GM12878 (cell line): ENCODE data around the gene LMBRD1. TPM values are rescaled to one million over a fixed set of nuclear protein-coding genes. Genes with fewer than 3 reads are reported as not detected.

Experiments
- ATAC-seq: fragments of 200-7000 bp; cut with Tn5 transposase; 3 replicates; pipeline ENCODE4 v1.9.1; 2020; ENCODE audit warnings: mild to moderate bottlenecking, moderate library complexity
- BruUV-seq: library from RNA; stranded (reverse); fragments of 400-500 nt; replicated peaks from 2 replicates; lab custom pipeline; 2021; lab: Mats Ljungman, UMichigan
- CTCF ChIA-PET: fragments of 300-600 bp; sonication (Branson Sonifier 250); formaldehyde crosslinking; extraction: SDS; loops from one replicate; lab custom pipeline; 2021; ENCODE audit warnings: inconsistent platforms; lab: Yijun Ruan, JAX
- POLR2A ChIA-PET: fragments of 350-600 bp; formaldehyde crosslinking; extraction: SDS; loops from one replicate; lab custom pipeline; 2021; ENCODE audit warnings: inconsistent platforms; lab: Charles Lee
- RAD21 ChIA-PET: fragments of 300-600 bp; sonication (Branson Sonifier 250); formaldehyde crosslinking; loops from one replicate; lab custom pipeline; 2023; ENCODE audit warnings: antibody characterized with exemption; ENCODE audit not compliant: unreplicated experiment; lab: Charles Lee
- SMC1A ChIA-PET: fragments of 300-600 bp; sonication (Branson Sonifier 250); formaldehyde crosslinking; loops from one replicate; lab custom pipeline; 2023; ENCODE audit not compliant: unreplicated experiment, uncharacterized antibody; lab: Charles Lee
- DNase-seq: peaks from one replicate; pipeline ENCODE4 v3.0.0-alpha.2; 2011; ENCODE audit warnings: low read depth, low spot score
- FAIRE-seq: peaks from 3 replicates; lab custom pipeline; 2011; peaks lifted over from hg19 to GRCh38; lab: Jason Lieb, UNC
- H2AFZ ChIP-seq: 2 replicates; pipeline ENCODE4 v1.6.0; 2011; ENCODE audit warnings: low read depth, low read length, control low read depth; ENCODE audit not compliant: control insufficient read depth
- H3K27ac ChIP-seq: 2 replicates; pipeline ENCODE4 v1.5.1; 2011; ENCODE audit warnings: control low read depth; ENCODE audit not compliant: control insufficient read depth, insufficient read depth
- H3K27me3 ChIP-seq, 2 experiments: replicated peaks in 1 of 2; 2 replicates each; pipeline versions ENCODE4 v1.6.0 to v1.6.1; 2011; ENCODE audit warnings: low read length in 1 of 2; ENCODE audit not compliant: control insufficient read depth in 2 of 2, insufficient read depth in 2 of 2
- H3K36me3 ChIP-seq, 2 experiments: 2 replicates each; pipeline ENCODE4 v1.5.1; 2011; ENCODE audit warnings: low read length in 1 of 2; ENCODE audit not compliant: control insufficient read depth in 2 of 2, insufficient read depth in 2 of 2
- H3K4me1 ChIP-seq: 2 replicates; pipeline ENCODE4 v1.6.1; 2011; ENCODE audit warnings: mild to moderate bottlenecking, low read length, moderate library complexity, mixed read lengths; ENCODE audit not compliant: control insufficient read depth, insufficient read depth
- H3K4me2 ChIP-seq: 2 replicates; pipeline ENCODE4 v1.6.0; 2011; ENCODE audit warnings: control low read depth; ENCODE audit not compliant: control insufficient read depth, insufficient read depth
- H3K4me3 ChIP-seq: fragments of 200-600 bp; sonication (generic); 2 replicates; pipeline ENCODE4 v1.5.1; 2016
- H3K79me2 ChIP-seq: 2 replicates; pipeline ENCODE4 v1.6.0; 2011; ENCODE audit warnings: low read length; ENCODE audit not compliant: control insufficient read depth, insufficient read depth
- H3K9ac ChIP-seq: 2 replicates; pipeline ENCODE4 v1.8.0; 2011; ENCODE audit warnings: low read length, control low read depth, mixed read lengths; ENCODE audit not compliant: control insufficient read depth, insufficient read depth
- H3K9me3 ChIP-seq: replicated peaks from 3 replicates; pipeline ENCODE4 v1.5.1; 2011; ENCODE audit warnings: mild to moderate bottlenecking, low read length; ENCODE audit not compliant: control insufficient read depth, insufficient read depth
- H4K20me1 ChIP-seq: 2 replicates; pipeline ENCODE4 v1.6.0; 2011; ENCODE audit not compliant: control insufficient read depth, insufficient read depth
- E2F4 ChIP-seq: IDR thresholded peaks from 2 replicates; pipeline ENCODE4 v1.6.1; 2012; ENCODE audit warnings: low read depth, low read length, improper control_type of control experiment
- ELK1 ChIP-seq: IDR thresholded peaks from 2 replicates; pipeline ENCODE4 v1.6.1; 2012; ENCODE audit warnings: low read depth, low read length, improper control_type of control experiment
- EP300 ChIP-seq, 2 experiments: fragments of 150-350 bp in 1 of 2; IDR thresholded peaks; 2 replicates each; pipeline ENCODE4 v1.6.1; 2011 to 2012; ENCODE audit warnings: low read depth in 2 of 2, low read length in 2 of 2, borderline replicate concordance in 1 of 2, improper control_type of control experiment in 1 of 2, inconsistent platforms in 1 of 2; ENCODE audit not compliant: control insufficient read depth in 1 of 2
- ESRRA ChIP-seq: IDR thresholded peaks from 2 replicates; pipeline ENCODE4 v1.6.1; 2012; ENCODE audit warnings: mild to moderate bottlenecking, low read length, improper control_type of control experiment
- PAX8 ChIP-seq: fragments of 450-650 bp; IDR thresholded peaks from 2 replicates; pipeline ENCODE4 v1.6.1; 2017; ENCODE audit warnings: mild to moderate bottlenecking, moderate library complexity
- POLR2A ChIP-seq: IDR thresholded peaks from 2 replicates; pipeline ENCODE4 v1.6.1; 2011; ENCODE audit warnings: low read depth, mild to moderate bottlenecking, low read length
- POLR2AphosphoS2 ChIP-seq: IDR thresholded peaks from 2 replicates; pipeline ENCODE4 v1.6.1; 2011; ENCODE audit warnings: low read depth, mild to moderate bottlenecking, low read length, improper control_type of control experiment, moderate library complexity
- RAD51 ChIP-seq: fragments of 450-650 bp; IDR thresholded peaks from 2 replicates; pipeline ENCODE4 v1.6.1; 2016; ENCODE audit warnings: moderate library complexity, mild to moderate bottlenecking, inconsistent platforms
- STAT3 ChIP-seq: IDR thresholded peaks from 2 replicates; pipeline ENCODE4 v1.6.1; 2011; ENCODE audit warnings: low read depth, low read length, improper control_type of control experiment
- WGBS: methylation state at CpG from one replicate; pipeline ENCODE4 v1.1.6; 2016; ENCODE audit warnings: low lambda C conversion rate; ENCODE audit not compliant: insufficient replicate concordance, insufficient coverage; ENCODE audit errors: missing lambda C conversion rate; 5-methylcytosine and 5-hydroxymethylcytosine counted together
- in situ Hi-C: fragments of 300-500 bp; cut with MboI; formaldehyde crosslinking; loops from 9 replicates; pipeline ENCODE4 v1.14.3; 2018; ENCODE audit warnings: mixed read lengths
- intact Hi-C: fragments of 100-400 bp; cut with micrococcal nuclease; formaldehyde crosslinking; loops from one replicate; pipeline ENCODE4 v1.14.2; 2022; ENCODE audit not compliant: unreplicated experiment
- polyA plus RNA-seq, 11 experiments: library from polyadenylated mRNA; depleted of rRNA in 4 of 11; unstranded in 6 of 11; stranded (reverse) in 5 of 11; fragments of >200 nt; fragmentation: Nextera tagmentation in 4 of 11; fragmentation: Illumina TruSeq in 1 of 11; extraction: Ambion mirVana in 4 of 11; extraction: Trizol in 1 of 11; gene quantifications; 1 replicate in 1 of 11; 2 replicates in 10 of 11; pipeline versions ENCODE4 v1.2.1 to v1.2.3, GENCODE V29; 2011 to 2016; ENCODE audit warnings: inconsistent platforms in 2 of 11, missing spikeins in 2 of 11, low read depth in 1 of 11
- total RNA-seq, 4 experiments: library from RNA; depleted of rRNA in 3 of 4; stranded (reverse); fragments of >200 nt in 3 of 4; fragmentation: Illumina TruSeq in 1 of 4; extraction: Trizol in 1 of 4; gene quantifications; 2 replicates each; pipeline versions ENCODE4 v1.2.1 to v1.2.3, GENCODE V29; 2013 to 2021

The LMBRD1 gene
- total and polyA plus RNA-seq, 10 of the 15 experiments (the other 5 are each of a cell fraction or from before 2014, with no cell fraction given): 20.0 to 82.1 (median 27.2) TPM

GRCh38 chr6:69761853-69762252, 35.0 kb downstream of the LMBRD1 start:
- Histone ChIP-seq H3K4me3 (no peak overlapping the region), H3K4me2 (no peak overlapping the region), H3K27ac (no peak overlapping the region), H3K79me2 (peaks cover 3% of the 10 kb centered on the region), H3K27me3 (no peaks in the 10 kb centered on the region), H3K9me3 (peaks cover 1% of the 10 kb centered on the region; the same call in 2 of the 3 replicates), H2AFZ (no peak overlapping the region), H3K9ac (no peak overlapping the region), H3K4me1 (no peaks in the 10 kb centered on the region), H3K36me3 (peaks cover 2 to 3% of the 10 kb centered on the region in 2 experiments; a peak in 3 of 4 replicates), H4K20me1 (no peaks in the 10 kb centered on the region)
- WGBS: 71% methylated on average over 2 of the region's 2 CpGs
- CTCF ChIA-PET: no interaction called here
- DNase-seq: no peak
- in situ Hi-C loops (no loop called here), intact Hi-C loops (no loop called here)
- POLR2A ChIA-PET: no interaction called here
- SMC1A ChIA-PET: no interaction called here
- no peak for ATAC-seq
- no TSS peak for BruUV-seq
- FAIRE-seq: no peak
- RAD21 ChIA-PET: no interaction called here
- TF ChIP-seq STAT3 (no peak), POLR2AphosphoS2 (no peak), ESRRA (no peak), EP300 (IDR thresholded peaks at IDR 0.05; ENCODE audit: borderline replicate concordance in 1 of 2, control insufficient read depth in 1 of 2, low read depth in 2 of 2, low read length in 2 of 2) (no peak), E2F4 (no peak), PAX8 (no peak), POLR2A (no peak), RAD51 (no peak), ELK1 (no peak)
